CD14-positive monocyte (primary cell): ENCODE data around the gene MRPS14. TPM values are rescaled to one million over a fixed set of nuclear protein-coding genes. Genes with fewer than 3 reads are reported as not detected.
A peak's percentile ranks its signal among the peaks of the same experiment; 100 is the strongest.

ENCODE experiments used
- DNase-seq, 3 donors: peaks; one replicate each; pipeline ENCODE4 v3.0.0-alpha.2; 2011 to 2022
- H2AFZ ChIP-seq: 2 replicates; pipeline ENCODE4 v1.6.0; 2012; ENCODE audit warnings: mild to moderate bottlenecking, low read depth, low read length, inconsistent platforms; ENCODE audit not compliant: insufficient read depth, poor library complexity, severe bottlenecking
- H3K27ac ChIP-seq, 2 donors: 1 replicate in 1 of 2; 2 replicates in 1 of 2; pipeline ENCODE4 v1.5.1; 2012 to 2013; ENCODE audit warnings: low read length in 2 of 2, control low read depth in 1 of 2, inconsistent platforms in 1 of 2, low read depth in 1 of 2, mild to moderate bottlenecking in 1 of 2
- H3K27me3 ChIP-seq, 2 donors: one replicate each; pipeline versions ENCODE4 v1.6.0 to v1.6.1; 2011 to 2013; ENCODE audit warnings: low read length in 2 of 2; ENCODE audit not compliant: control insufficient read depth in 2 of 2, insufficient read depth in 2 of 2
- H3K36me3 ChIP-seq, 2 donors: replicated peaks in 1 of 2; 1 replicate in 1 of 2; 2 replicates in 1 of 2; pipeline versions ENCODE4 v1.5.1 to v1.6.1; 2012 to 2013; ENCODE audit warnings: low read length in 2 of 2, control low read depth in 1 of 2, inconsistent platforms in 1 of 2, mild to moderate bottlenecking in 1 of 2; ENCODE audit not compliant: insufficient read depth in 2 of 2, control insufficient read depth in 1 of 2
- H3K4me1 ChIP-seq, 2 donors: 1 replicate in 1 of 2; 2 replicates in 1 of 2; pipeline versions ENCODE4 v1.5.1 to v1.6.1; 2012 to 2013; ENCODE audit warnings: low read length in 2 of 2, control low read depth in 1 of 2, inconsistent platforms in 1 of 2, mild to moderate bottlenecking in 1 of 2, moderate library complexity in 1 of 2; ENCODE audit not compliant: insufficient read depth in 2 of 2, control insufficient read depth in 1 of 2
- H3K4me2 ChIP-seq: replicated peaks from 2 replicates; pipeline ENCODE3; 2012; ENCODE audit warnings: low read length, moderate library complexity, mild to moderate bottlenecking; ENCODE audit not compliant: poor library complexity, severe bottlenecking; ENCODE audit errors: extremely low read depth
- H3K4me3 ChIP-seq, 3 experiments: fragments of 200-600 bp in 1 of 3; sonication (generic) in 1 of 3; replicated peaks in 1 of 3; 1 replicate in 2 of 3; 2 replicates in 1 of 3; pipeline ENCODE4 v1.5.1; 2011 to 2013; ENCODE audit warnings: low read length in 3 of 3, mild to moderate bottlenecking in 3 of 3, control low read depth in 2 of 3, low read depth in 2 of 3, inconsistent platforms in 1 of 3, moderate library complexity in 1 of 3
- H3K79me2 ChIP-seq: 2 replicates; pipeline ENCODE4 v1.6.0; 2012; ENCODE audit warnings: mild to moderate bottlenecking, control low read depth, inconsistent platforms, low read length, moderate library complexity; ENCODE audit not compliant: insufficient read depth
- H3K9ac ChIP-seq: 2 replicates; pipeline ENCODE4 v1.6.0; 2017; ENCODE audit warnings: low read length, mild to moderate bottlenecking; ENCODE audit not compliant: insufficient read depth, poor library complexity, severe bottlenecking
- H3K9me3 ChIP-seq, 2 donors: replicated peaks in 1 of 2; 1 replicate in 1 of 2; 2 replicates in 1 of 2; pipeline versions ENCODE4 v1.5.1 to v1.6.1; 2012 to 2013; ENCODE audit warnings: low read length in 2 of 2, control low read depth in 1 of 2; ENCODE audit not compliant: control insufficient read depth in 1 of 2, insufficient read depth in 1 of 2
- H4K20me1 ChIP-seq: 2 replicates; pipeline ENCODE4 v1.6.0; 2012; ENCODE audit warnings: mild to moderate bottlenecking, low read length, control low read depth, moderate library complexity; ENCODE audit not compliant: insufficient read depth
- H3K27ac Mint-ChIP-seq, 7 donors: one replicate each; pipeline ENCODE4 v1.8.0; 2020; ENCODE audit warnings: mild to moderate bottlenecking in 7 of 7, mixed read lengths in 7 of 7, moderate library complexity in 6 of 7, inconsistent platforms in 2 of 7
- H3K27me3 Mint-ChIP-seq, 3 donors: one replicate each; pipeline ENCODE4 v1.8.0; 2021 to 2022; ENCODE audit warnings: low read depth in 3 of 3, mild to moderate bottlenecking in 3 of 3, mixed read lengths in 3 of 3, moderate library complexity in 3 of 3, inconsistent platforms in 1 of 3
- H3K36me3 Mint-ChIP-seq, 2 donors: one replicate each; pipeline ENCODE4 v1.8.0; 2020; ENCODE audit warnings: mixed read lengths in 2 of 2, inconsistent platforms in 1 of 2, mild to moderate bottlenecking in 1 of 2
- H3K4me1 Mint-ChIP-seq: one replicate; pipeline ENCODE4 v1.8.0; 2020; ENCODE audit warnings: mild to moderate bottlenecking, mixed read lengths
- H3K4me3 Mint-ChIP-seq, 2 donors: one replicate each; pipeline ENCODE4 v1.8.0; 2020; ENCODE audit warnings: mild to moderate bottlenecking in 2 of 2, mixed read lengths in 2 of 2, moderate library complexity in 1 of 2
- H3K9me3 Mint-ChIP-seq, 7 donors: one replicate each; pipeline ENCODE4 v1.8.0; 2020 to 2022; ENCODE audit warnings: mixed read lengths in 7 of 7, mild to moderate bottlenecking in 6 of 7, moderate library complexity in 6 of 7, inconsistent platforms in 2 of 7
- WGBS: methylation state at CpG from one replicate; pipeline ENCODE4 v1.1.5; 2013; ENCODE audit warnings: missing lambda C conversion rate; ENCODE audit not compliant: insufficient coverage; 5-methylcytosine and 5-hydroxymethylcytosine counted together
- intact Hi-C, 2 donors: fragments of 100-400 bp; cut with micrococcal nuclease; formaldehyde crosslinking; loops; one replicate each; pipeline versions ENCODE4 v1.15.0 to v1.15.1; 2023
- polyA plus RNA-seq, 3 donors: library from polyadenylated mRNA; depleted of rRNA in 1 of 3; unstranded in 2 of 3; stranded (reverse) in 1 of 3; fragments of 300-500 nt in 2 of 3; fragments of >200 nt in 1 of 3; fragmentation: Illumina TruSeq in 2 of 3; gene quantifications; 1 replicate in 2 of 3; 2 replicates in 1 of 3; pipeline ENCODE4 v1.2.3, GENCODE V29; 2012 to 2021
- TF ChIP-seq, protein P1 (sequence below): fragments of 200-600 bp; IDR thresholded peaks from one replicate; pipeline ENCODE4 v1.8.0; 2022; ENCODE audit warnings: antibody characterized with exemption, mild to moderate bottlenecking

MRPS14 gene
- polyA plus RNA-seq, 3 donors, result 5.4 to 53.2 (median 48.1) TPM

- peaks cover 6% of the 10 kb centered on the region for H3K79me2 ChIP-seq
- H3K4me2 ChIP-seq, result peak overlapping the region; percentile 51
- Mint-ChIP-seq H3K36me3 (peaks cover 44 to 55% of the 10 kb centered on the region in 2 donors), H3K27me3 (no peaks in the 10 kb centered on the region), H3K9me3 (no peaks in the 10 kb centered on the region), H3K4me3 (peak overlapping the region in 1 of 2 donors; percentile 76), H3K27ac (peak overlapping the region; percentile 78 to 91 (median 87)), H3K4me1 (peaks cover 46% of the 10 kb centered on the region)
- H3K27me3 ChIP-seq, result no peaks in the 10 kb centered on the region
- peak overlapping the region; percentile 11 for H3K9ac ChIP-seq
- peak overlapping the region; percentile 42 for H2AFZ ChIP-seq
- H4K20me1 ChIP-seq, result no peaks in the 10 kb centered on the region
- DNase-seq, result no peak
- peaks cover 17 to 42% of the 10 kb centered on the region in 2 donors for H3K36me3 ChIP-seq
- H3K4me3 ChIP-seq, result peak overlapping the region in 1 of 3 experiments; percentile 56
- peak overlapping the region; percentile 5 to 75 for H3K27ac ChIP-seq
- TF ChIP-seq, protein P1, sequence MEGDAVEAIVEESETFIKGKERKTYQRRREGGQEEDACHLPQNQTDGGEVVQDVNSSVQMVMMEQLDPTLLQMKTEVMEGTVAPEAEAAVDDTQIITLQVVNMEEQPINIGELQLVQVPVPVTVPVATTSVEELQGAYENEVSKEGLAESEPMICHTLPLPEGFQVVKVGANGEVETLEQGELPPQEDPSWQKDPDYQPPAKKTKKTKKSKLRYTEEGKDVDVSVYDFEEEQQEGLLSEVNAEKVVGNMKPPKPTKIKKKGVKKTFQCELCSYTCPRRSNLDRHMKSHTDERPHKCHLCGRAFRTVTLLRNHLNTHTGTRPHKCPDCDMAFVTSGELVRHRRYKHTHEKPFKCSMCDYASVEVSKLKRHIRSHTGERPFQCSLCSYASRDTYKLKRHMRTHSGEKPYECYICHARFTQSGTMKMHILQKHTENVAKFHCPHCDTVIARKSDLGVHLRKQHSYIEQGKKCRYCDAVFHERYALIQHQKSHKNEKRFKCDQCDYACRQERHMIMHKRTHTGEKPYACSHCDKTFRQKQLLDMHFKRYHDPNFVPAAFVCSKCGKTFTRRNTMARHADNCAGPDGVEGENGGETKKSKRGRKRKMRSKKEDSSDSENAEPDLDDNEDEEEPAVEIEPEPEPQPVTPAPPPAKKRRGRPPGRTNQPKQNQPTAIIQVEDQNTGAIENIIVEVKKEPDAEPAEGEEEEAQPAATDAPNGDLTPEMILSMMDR, result no peak
- H3K4me1 ChIP-seq, result peaks cover 43 to 58% of the 10 kb centered on the region in 2 donors
- H3K9me3 ChIP-seq, result no peaks in the 10 kb centered on the region
- intact Hi-C loops, result loop anchor here in 1 of 2 donors (10.0 kb wide), 1 partner anchor 47 kb away; no protein-coding TSS in a partner anchor
Observed at GRCh38 chr1:174971466-174971865, 51.8 kb downstream of the MRPS14 start.

DNA sequence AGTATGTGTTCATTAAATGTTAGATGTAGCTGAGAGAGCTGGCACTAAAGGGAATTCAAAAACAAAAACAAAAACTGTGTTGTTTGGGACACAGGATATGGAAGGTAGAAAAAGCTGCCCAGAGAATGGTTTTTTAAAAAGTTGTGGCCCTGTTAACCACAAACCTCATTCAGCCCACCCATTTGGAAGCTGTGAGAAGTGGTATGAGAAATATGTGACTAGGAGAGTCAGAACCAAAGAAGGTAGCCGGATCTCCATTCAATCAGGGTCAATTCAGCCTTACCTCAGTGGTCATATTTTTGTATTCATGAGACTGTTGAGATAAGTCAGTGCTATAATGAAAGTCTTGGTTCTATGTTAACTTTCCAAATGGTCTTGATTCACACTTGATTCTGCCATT, 53.2 kb downstream of the MRPS14 start:
- WGBS, result no CpG with 5 or more reads among the region's 1 CpG
- Histone ChIP-seq H3K27ac (peak overlapping the region in 1 of 2 donors; percentile 89), H2AFZ (no peak overlapping the region), H3K4me1 (peaks cover 55 to 73% of the 10 kb centered on the region in 2 donors), H3K36me3 (peaks cover 12 to 27% of the 10 kb centered on the region in 2 donors), H3K9ac (no peak overlapping the region), H3K79me2 (peaks cover 6% of the 10 kb centered on the region), H3K4me3 (no peak overlapping the region), H3K27me3 (no peaks in the 10 kb centered on the region), H3K4me2 (no peak overlapping the region), H4K20me1 (no peaks in the 10 kb centered on the region), H3K9me3 (no peaks in the 10 kb centered on the region)
- Mint-ChIP-seq H3K27me3 (no peaks in the 10 kb centered on the region), H3K36me3 (peaks cover 30 to 40% of the 10 kb centered on the region in 2 donors), H3K4me3 (no peak overlapping the region), H3K9me3 (no peaks in the 10 kb centered on the region), H3K4me1 (peaks cover 57% of the 10 kb centered on the region), H3K27ac (no peak overlapping the region)
- TF ChIP-seq, protein P1, result no peak
- intact Hi-C loops, result loop anchor here in 1 of 2 donors (10.0 kb wide), 1 partner anchor 45 kb away; no protein-coding TSS in a partner anchor
- no peak for DNase-seq
